ENCODE results near the gene ARRDC4. TPM values are rescaled to one million over a fixed set of nuclear protein-coding genes. Genes with fewer than 3 reads are reported as not detected.
A peak's percentile ranks its signal among the peaks of the same experiment; 100 is the strongest.

Gene ARRDC4
- total and polyA plus RNA-seq, 9 of the 15 experiments (the other 6 are each of a cell fraction or from before 2014, with no cell fraction given): 4.3 to 16.1 (median 14.4) TPM

DNA sequence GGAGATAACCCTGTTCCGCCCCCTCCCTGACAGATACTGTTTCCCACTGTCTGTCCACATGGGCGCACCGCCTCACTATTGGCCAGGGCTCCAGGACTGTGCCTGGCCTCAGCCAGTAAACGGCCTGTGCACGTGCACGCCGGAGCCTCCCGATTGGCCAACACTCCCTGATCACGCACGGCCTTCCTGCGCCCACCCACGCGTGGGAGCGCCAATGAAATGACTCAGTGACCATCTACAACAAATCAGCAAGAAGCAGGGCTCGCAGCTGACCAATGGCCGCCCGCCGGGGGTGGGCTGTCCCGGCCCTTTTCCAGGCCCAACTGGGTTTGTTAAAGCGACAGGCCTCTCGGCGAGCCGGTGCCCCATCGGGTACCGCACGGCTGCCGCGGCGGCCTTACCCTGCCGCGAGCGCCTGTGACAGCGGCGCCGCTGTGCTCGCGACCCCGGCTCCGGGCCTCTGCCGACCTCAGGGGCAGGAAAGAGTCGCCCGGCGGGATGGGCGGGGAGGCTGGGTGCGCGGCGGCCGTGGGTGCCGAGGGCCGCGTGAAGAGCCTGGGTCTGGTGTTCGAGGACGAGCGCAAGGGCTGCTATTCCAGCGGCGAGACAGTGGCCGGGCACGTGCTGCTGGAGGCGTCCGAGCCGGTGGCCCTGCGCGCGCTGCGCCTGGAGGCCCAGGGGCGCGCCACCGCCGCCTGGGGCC is at the start of gene ARRDC4 (continued):
- TF ChIP-seq BHLHE40 (IDR thresholded peaks at IDR 0.05; ENCODE audit: low read length) (peak; percentile 89), HDGF (IDR thresholded peaks at IDR 0.05) (no peak), ZBED1 (IDR thresholded peaks at IDR 0.05) (no peak), CEBPB (tag; IDR thresholded peaks at IDR 0.05) (0 out of 2 replicates have a peak, but pooled peaks have one; percentile 26), PURB (CRISPR knock-in tag; IDR thresholded peaks at IDR 0.05; ENCODE audit: low read depth) (no peak), ZNF324 (CRISPR knock-in tag; IDR thresholded peaks at IDR 0.05) (no peak), E2F3 (CRISPR knock-in tag; IDR thresholded peaks at IDR 0.05) (0 out of 2 replicates have a peak, but pooled peaks have one; percentile 20), SMARCA4 (IDR thresholded peaks at IDR 0.05) (no peak), JUN (IDR thresholded peaks at IDR 0.05; ENCODE audit: borderline replicate concordance, low read depth, low read length) (peak; percentile 82; the same call in 1 of the 2 replicates), JUN (CRISPR knock-in tag; IDR thresholded peaks at IDR 0.05; ENCODE audit: borderline replicate concordance) (no peak), SMAD3 (CRISPR knock-in tag; conservative IDR thresholded peaks at IDR 0.05) (no peak), PRPF4 (IDR thresholded peaks at IDR 0.05; ENCODE audit: insufficient read depth, low read depth, low read length, poor library complexity, severe bottlenecking) (no peak), DACH1 (IDR thresholded peaks at IDR 0.05; ENCODE audit: partially characterized antibody) (no peak), ZFPM2 (CRISPR knock-in tag; IDR thresholded peaks at IDR 0.05) (no peak), HDAC2 (IDR thresholded peaks at IDR 0.05) (no peak), KLF16 (IDR thresholded peaks at IDR 0.05) (peak; percentile 49; the same call in 1 of the 2 replicates)
- TF ChIP-seq, protein P1, sequence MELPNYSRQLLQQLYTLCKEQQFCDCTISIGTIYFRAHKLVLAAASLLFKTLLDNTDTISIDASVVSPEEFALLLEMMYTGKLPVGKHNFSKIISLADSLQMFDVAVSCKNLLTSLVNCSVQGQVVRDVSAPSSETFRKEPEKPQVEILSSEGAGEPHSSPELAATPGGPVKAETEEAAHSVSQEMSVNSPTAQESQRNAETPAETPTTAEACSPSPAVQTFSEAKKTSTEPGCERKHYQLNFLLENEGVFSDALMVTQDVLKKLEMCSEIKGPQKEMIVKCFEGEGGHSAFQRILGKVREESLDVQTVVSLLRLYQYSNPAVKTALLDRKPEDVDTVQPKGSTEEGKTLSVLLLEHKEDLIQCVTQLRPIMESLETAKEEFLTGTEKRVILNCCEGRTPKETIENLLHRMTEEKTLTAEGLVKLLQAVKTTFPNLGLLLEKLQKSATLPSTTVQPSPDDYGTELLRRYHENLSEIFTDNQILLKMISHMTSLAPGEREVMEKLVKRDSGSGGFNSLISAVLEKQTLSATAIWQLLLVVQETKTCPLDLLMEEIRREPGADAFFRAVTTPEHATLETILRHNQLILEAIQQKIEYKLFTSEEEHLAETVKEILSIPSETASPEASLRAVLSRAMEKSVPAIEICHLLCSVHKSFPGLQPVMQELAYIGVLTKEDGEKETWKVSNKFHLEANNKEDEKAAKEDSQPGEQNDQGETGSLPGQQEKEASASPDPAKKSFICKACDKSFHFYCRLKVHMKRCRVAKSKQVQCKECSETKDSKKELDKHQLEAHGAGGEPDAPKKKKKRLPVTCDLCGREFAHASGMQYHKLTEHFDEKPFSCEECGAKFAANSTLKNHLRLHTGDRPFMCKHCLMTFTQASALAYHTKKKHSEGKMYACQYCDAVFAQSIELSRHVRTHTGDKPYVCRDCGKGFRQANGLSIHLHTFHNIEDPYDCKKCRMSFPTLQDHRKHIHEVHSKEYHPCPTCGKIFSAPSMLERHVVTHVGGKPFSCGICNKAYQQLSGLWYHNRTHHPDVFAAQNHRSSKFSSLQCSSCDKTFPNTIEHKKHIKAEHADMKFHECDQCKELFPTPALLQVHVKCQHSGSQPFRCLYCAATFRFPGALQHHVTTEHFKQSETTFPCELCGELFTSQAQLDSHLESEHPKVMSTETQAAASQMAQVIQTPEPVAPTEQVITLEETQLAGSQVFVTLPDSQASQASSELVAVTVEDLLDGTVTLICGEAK (IDR thresholded peaks at IDR 0.05): peak; percentile 76
- TF ChIP-seq, protein P1 (CRISPR knock-in tag; IDR thresholded peaks at IDR 0.05): no peak
- TF ChIP-seq, protein P2, sequence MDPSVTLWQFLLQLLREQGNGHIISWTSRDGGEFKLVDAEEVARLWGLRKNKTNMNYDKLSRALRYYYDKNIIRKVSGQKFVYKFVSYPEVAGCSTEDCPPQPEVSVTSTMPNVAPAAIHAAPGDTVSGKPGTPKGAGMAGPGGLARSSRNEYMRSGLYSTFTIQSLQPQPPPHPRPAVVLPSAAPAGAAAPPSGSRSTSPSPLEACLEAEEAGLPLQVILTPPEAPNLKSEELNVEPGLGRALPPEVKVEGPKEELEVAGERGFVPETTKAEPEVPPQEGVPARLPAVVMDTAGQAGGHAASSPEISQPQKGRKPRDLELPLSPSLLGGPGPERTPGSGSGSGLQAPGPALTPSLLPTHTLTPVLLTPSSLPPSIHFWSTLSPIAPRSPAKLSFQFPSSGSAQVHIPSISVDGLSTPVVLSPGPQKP (CRISPR knock-in tag; IDR thresholded peaks at IDR 0.05): no peak
- TF ChIP-seq, protein P3, sequence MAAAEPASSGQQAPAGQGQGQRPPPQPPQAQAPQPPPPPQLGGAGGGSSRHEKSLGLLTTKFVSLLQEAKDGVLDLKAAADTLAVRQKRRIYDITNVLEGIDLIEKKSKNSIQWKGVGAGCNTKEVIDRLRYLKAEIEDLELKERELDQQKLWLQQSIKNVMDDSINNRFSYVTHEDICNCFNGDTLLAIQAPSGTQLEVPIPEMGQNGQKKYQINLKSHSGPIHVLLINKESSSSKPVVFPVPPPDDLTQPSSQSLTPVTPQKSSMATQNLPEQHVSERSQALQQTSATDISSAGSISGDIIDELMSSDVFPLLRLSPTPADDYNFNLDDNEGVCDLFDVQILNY (CRISPR knock-in tag; IDR thresholded peaks at IDR 0.05): no peak
